Measurements from ENCODE around the gene TRAF7. TPM values are rescaled to one million over a fixed set of nuclear protein-coding genes. Genes with fewer than 3 reads are reported as not detected.

The TRAF7 gene
- total RNA-seq, 2 experiments from 2014 or later = 70.7 to 93.7 TPM

GRCh38 chr16:2171601-2172178 lies 16.1 kb downstream of the TRAF7 start:
- POLR2A ChIA-PET = no interaction called here
- intact Hi-C loops (cut with DNase I, micrococcal nuclease) = no loop called here
- CTCF ChIA-PET = no interaction called here

GRCh38 chr16:2172688-2173335 lies 17.2 kb downstream of the TRAF7 start:
- ChIA-PET CTCF (interaction anchor here (1.1 kb wide), 1 partner anchor 21 kb away, joined by 3 read pairs; no protein-coding TSS in a partner anchor), POLR2A (interaction anchor here (1.3 kb wide), 1 partner anchor 18 kb away, joined by 4 read pairs; the partner anchor contains the start of gene TRAF7)
- no peak for DNase-seq
- Mint-ChIP-seq H3K27me3 (no peaks in the 10 kb centered on the region), H3K9me3 (ENCODE audit: low read depth) (no peaks in the 10 kb centered on the region), H3K4me3 (no peak overlapping the region), H3K36me3 (ENCODE audit: low read depth) (peaks cover 18% of the 10 kb centered on the region), H3K27ac (no peak overlapping the region), H3K4me1 (no peaks in the 10 kb centered on the region)
- ATAC-seq = no peak
- intact Hi-C loops (cut with DNase I, micrococcal nuclease) = no loop called here

More at GRCh38 chr16:2171601-2172178, 16.1 kb downstream of the TRAF7 start:
- no peak overlapping the region for H3K4me3 Mint-ChIP-seq
- no peak overlapping the region for H3K27ac Mint-ChIP-seq
- no peaks in the 10 kb centered on the region for H3K27me3 Mint-ChIP-seq
- H3K4me1 Mint-ChIP-seq = no peaks in the 10 kb centered on the region
- peaks cover 15% of the 10 kb centered on the region for H3K36me3 Mint-ChIP-seq (ENCODE audit: low read depth)
- no peak for ATAC-seq
- no peak for DNase-seq
- H3K9me3 Mint-ChIP-seq (ENCODE audit: low read depth) = no peaks in the 10 kb centered on the region

GRCh38 chr16:2173366-2173765 lies 17.8 kb downstream of the TRAF7 start:
- Mint-ChIP-seq H3K9me3 (ENCODE audit: low read depth) (no peaks in the 10 kb centered on the region), H3K4me1 (no peaks in the 10 kb centered on the region), H3K4me3 (no peak overlapping the region), H3K27ac (no peak overlapping the region), H3K27me3 (no peaks in the 10 kb centered on the region), H3K36me3 (ENCODE audit: low read depth) (peaks cover 18% of the 10 kb centered on the region)
- intact Hi-C loops (cut with DNase I, micrococcal nuclease) = no loop called here
- DNase-seq (no peak), ATAC-seq (no peak)
- ChIA-PET CTCF (interaction anchor here (1.1 kb wide), 1 partner anchor 21 kb away, joined by 3 read pairs; no protein-coding TSS in a partner anchor), POLR2A (interaction anchor here (1.3 kb wide), 1 partner anchor 18 kb away, joined by 4 read pairs; the partner anchor contains the start of gene TRAF7)

- no peak overlapping the region for H3K4me3 Mint-ChIP-seq
- intact Hi-C loops (cut with DNase I, micrococcal nuclease) = no loop called here
- H3K27me3 Mint-ChIP-seq = no peaks in the 10 kb centered on the region
- DNase-seq = no peak
- no peaks in the 10 kb centered on the region for H3K4me1 Mint-ChIP-seq
- ChIA-PET CTCF (no interaction called here), POLR2A (no interaction called here)
- no peak for ATAC-seq
- no peak overlapping the region for H3K27ac Mint-ChIP-seq
- H3K36me3 Mint-ChIP-seq (ENCODE audit: low read depth) = peaks cover 18% of the 10 kb centered on the region
- no peaks in the 10 kb centered on the region for H3K9me3 Mint-ChIP-seq (ENCODE audit: low read depth)
These were observed 18.3 kb downstream of the TRAF7 start for GRCh38 chr16:2173916-2174315.

GRCh38 chr16:2174396-2175131 lies 19.0 kb downstream of the TRAF7 start:
- DNase-seq (no peak), ATAC-seq (no peak)
- ChIA-PET CTCF (interaction anchor here (0.6 kb wide), 1 partner anchor 152 kb away, joined by 3 read pairs; no protein-coding TSS in a partner anchor), POLR2A (no interaction called here)
- Mint-ChIP-seq H3K4me3 (no peak overlapping the region), H3K27ac (no peak overlapping the region), H3K9me3 (ENCODE audit: low read depth) (no peaks in the 10 kb centered on the region), H3K4me1 (no peaks in the 10 kb centered on the region), H3K27me3 (no peaks in the 10 kb centered on the region), H3K36me3 (ENCODE audit: low read depth) (peaks cover 18% of the 10 kb centered on the region)
- intact Hi-C loops (cut with DNase I, micrococcal nuclease) = no loop called here

- DNase-seq (no peak), ATAC-seq (no peak)
- no peak overlapping the region for H3K4me3 Mint-ChIP-seq
- H3K9me3 Mint-ChIP-seq (ENCODE audit: low read depth) = no peaks in the 10 kb centered on the region
- peaks cover 18% of the 10 kb centered on the region for H3K36me3 Mint-ChIP-seq (ENCODE audit: low read depth)
- intact Hi-C loops (cut with DNase I, micrococcal nuclease) = no loop called here
- POLR2A ChIA-PET = no interaction called here
- CTCF ChIA-PET = no interaction called here
- no peak overlapping the region for H3K27ac Mint-ChIP-seq
- no peaks in the 10 kb centered on the region for H3K27me3 Mint-ChIP-seq
- no peaks in the 10 kb centered on the region for H3K4me1 Mint-ChIP-seq
These were observed 19.9 kb downstream of the TRAF7 start for GRCh38 chr16:2175454-2175853.

- H3K27me3 Mint-ChIP-seq = no peaks in the 10 kb centered on the region
- H3K36me3 Mint-ChIP-seq (ENCODE audit: low read depth) = peaks cover 18% of the 10 kb centered on the region
- ATAC-seq = no peak
- intact Hi-C loops (cut with DNase I, micrococcal nuclease) = no loop called here
- H3K4me1 Mint-ChIP-seq = no peaks in the 10 kb centered on the region
- ChIA-PET POLR2A (no interaction called here), CTCF (no interaction called here)
- H3K9me3 Mint-ChIP-seq (ENCODE audit: low read depth) = no peaks in the 10 kb centered on the region
- DNase-seq = no peak
- H3K4me3 Mint-ChIP-seq = no peak overlapping the region
- no peak overlapping the region for H3K27ac Mint-ChIP-seq
These were observed 20.5 kb downstream of the TRAF7 start for GRCh38 chr16:2176047-2176446.

GRCh38 chr16:2177101-2177500 lies 21.5 kb downstream of the TRAF7 start:
- Mint-ChIP-seq H3K36me3 (ENCODE audit: low read depth) (peaks cover 18% of the 10 kb centered on the region), H3K4me3 (no peak overlapping the region), H3K27me3 (no peaks in the 10 kb centered on the region), H3K9me3 (ENCODE audit: low read depth) (no peaks in the 10 kb centered on the region), H3K27ac (no peak overlapping the region), H3K4me1 (no peaks in the 10 kb centered on the region)
- ChIA-PET POLR2A (no interaction called here), CTCF (no interaction called here)
- no peak for DNase-seq
- no peak for ATAC-seq
- intact Hi-C loops (cut with DNase I, micrococcal nuclease) = no loop called here

GRCh38 chr16:2177561-2177960 lies 22.0 kb downstream of the TRAF7 start:
- no peaks in the 10 kb centered on the region for H3K27me3 Mint-ChIP-seq
- H3K4me3 Mint-ChIP-seq = no peak overlapping the region
- ATAC-seq (no peak), DNase-seq (no peak)
- no peaks in the 10 kb centered on the region for H3K4me1 Mint-ChIP-seq
- POLR2A ChIA-PET = no interaction called here
- no peak overlapping the region for H3K27ac Mint-ChIP-seq
- intact Hi-C loops (cut with DNase I, micrococcal nuclease) = no loop called here
- CTCF ChIA-PET = no interaction called here
- peaks cover 18% of the 10 kb centered on the region for H3K36me3 Mint-ChIP-seq (ENCODE audit: low read depth)
- no peaks in the 10 kb centered on the region for H3K9me3 Mint-ChIP-seq (ENCODE audit: low read depth)

- intact Hi-C loops (cut with DNase I, micrococcal nuclease) = loop anchor here in 1 of 2 experiments (1.0 kb wide), 4 partner anchors 27 to 359 kb away; partner anchors contain the start of genes E4F1 and MLST8
- Mint-ChIP-seq H3K4me3 (no peak overlapping the region), H3K9me3 (ENCODE audit: low read depth) (no peaks in the 10 kb centered on the region), H3K27ac (no peak overlapping the region), H3K4me1 (no peaks in the 10 kb centered on the region), H3K27me3 (no peaks in the 10 kb centered on the region), H3K36me3 (ENCODE audit: low read depth) (peaks cover 16% of the 10 kb centered on the region)
- DNase-seq (peak; percentile 70), ATAC-seq (peak; percentile 80)
- POLR2A ChIA-PET = no interaction called here
- CTCF ChIA-PET = no interaction called here
These were observed 22.9 kb downstream of the TRAF7 start for GRCh38 chr16:2178321-2179106.

GRCh38 chr16:2179107-2179501 lies 23.5 kb downstream of the TRAF7 start:
- no peaks in the 10 kb centered on the region for H3K9me3 Mint-ChIP-seq (ENCODE audit: low read depth)
- no peak overlapping the region for H3K4me3 Mint-ChIP-seq
- no peak for DNase-seq
- peaks cover 12% of the 10 kb centered on the region for H3K36me3 Mint-ChIP-seq (ENCODE audit: low read depth)
- H3K4me1 Mint-ChIP-seq = no peaks in the 10 kb centered on the region
- ChIA-PET POLR2A (no interaction called here), CTCF (no interaction called here)
- intact Hi-C loops (cut with DNase I, micrococcal nuclease) = no loop called here
- no peak overlapping the region for H3K27ac Mint-ChIP-seq
- no peak for ATAC-seq
- H3K27me3 Mint-ChIP-seq = no peaks in the 10 kb centered on the region
